ENCODE measurements around the gene GDPD3. TPM values are rescaled to one million over a fixed set of nuclear protein-coding genes. Genes with fewer than 3 reads are reported as not detected.

GDPD3 gene
- total and polyA plus RNA-seq, 2 of the 13 experiments (the other 11 are each of a cell fraction or from before 2014, with no cell fraction given): 18.7 to 20.6 TPM

DNA sequence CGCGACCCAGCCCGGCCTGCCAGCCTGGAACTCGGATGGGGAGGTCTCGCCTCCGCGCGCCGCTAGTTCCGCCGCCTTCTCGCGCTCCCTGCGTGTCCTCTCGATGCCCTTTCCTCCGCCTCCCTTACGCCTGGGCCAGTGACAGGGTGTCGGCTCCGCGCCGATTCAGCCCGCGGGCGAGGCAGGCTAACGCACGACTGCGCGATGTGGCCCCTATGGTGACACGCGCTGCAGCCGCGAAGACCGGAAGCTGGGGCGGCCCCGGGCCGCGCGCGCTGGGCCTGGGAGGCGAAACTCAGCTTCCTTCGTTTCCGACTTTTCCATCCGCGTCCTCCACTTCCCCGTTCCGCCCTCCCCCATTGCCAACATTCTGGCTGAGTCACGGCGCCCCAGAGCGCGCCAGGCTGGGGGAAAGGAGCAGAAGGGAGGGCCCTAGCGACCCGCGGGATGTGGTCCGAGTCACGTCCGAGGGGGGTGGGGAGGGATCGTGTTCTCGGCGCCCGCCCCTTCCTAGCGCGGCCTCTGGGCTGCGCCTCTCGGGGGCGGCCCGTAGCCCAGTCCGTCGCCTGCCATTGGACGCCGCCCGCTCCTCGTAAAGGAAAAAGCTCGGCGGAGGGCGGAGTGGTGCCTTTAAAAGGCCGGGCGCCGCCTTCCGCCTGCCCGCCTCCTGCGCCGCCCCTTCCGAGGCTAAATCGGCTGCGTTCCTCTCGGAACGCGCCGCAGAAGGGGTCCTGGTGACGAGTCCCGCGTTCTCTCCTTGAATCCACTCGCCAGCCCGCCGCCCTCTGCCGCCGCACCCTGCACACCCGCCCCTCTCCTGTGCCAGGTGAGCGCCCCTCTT, 48.0 kb downstream of the GDPD3 start, which contains the start of gene ALDOA (continued):
- TF ChIP-seq TAF15 (IDR thresholded peaks at IDR 0.05; ENCODE audit: low read depth, low read length, poor library complexity, severe bottlenecking): no peak
- peak; percentile 54; the same call in 1 of the 2 replicates for TF ChIP-seq ATAD3A (CRISPR knock-in tag; IDR thresholded peaks at IDR 0.05)
- no peak for TF ChIP-seq ZNF841 (CRISPR knock-in tag; IDR thresholded peaks at IDR 0.05; ENCODE audit: borderline replicate concordance)
- TF ChIP-seq KDM6A (CRISPR knock-in tag; IDR thresholded peaks at IDR 0.05; ENCODE audit: low read depth): peak; percentile 84
- no peak for TF ChIP-seq ZNF207 (IDR thresholded peaks at IDR 0.05; ENCODE audit: borderline replicate concordance)
- TF ChIP-seq, protein P1, sequence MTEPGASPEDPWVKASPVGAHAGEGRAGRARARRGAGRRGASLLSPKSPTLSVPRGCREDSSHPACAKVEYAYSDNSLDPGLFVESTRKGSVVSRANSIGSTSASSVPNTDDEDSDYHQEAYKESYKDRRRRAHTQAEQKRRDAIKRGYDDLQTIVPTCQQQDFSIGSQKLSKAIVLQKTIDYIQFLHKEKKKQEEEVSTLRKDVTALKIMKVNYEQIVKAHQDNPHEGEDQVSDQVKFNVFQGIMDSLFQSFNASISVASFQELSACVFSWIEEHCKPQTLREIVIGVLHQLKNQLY (CRISPR knock-in tag; IDR thresholded peaks at IDR 0.05): peak; percentile 58
- no peak for TF ChIP-seq PCBP1 (IDR thresholded peaks at IDR 0.05; ENCODE audit: borderline replicate concordance, low read depth, low read length)
- TF ChIP-seq ESRRA (CRISPR knock-in tag; IDR thresholded peaks at IDR 0.05; ENCODE audit: low read depth): peak; percentile 91
- peak; percentile 60; the same call in 1 of the 2 replicates for TF ChIP-seq RFXAP (CRISPR knock-in tag; IDR thresholded peaks at IDR 0.05; ENCODE audit: borderline replicate concordance)
- TF ChIP-seq, protein P2, sequence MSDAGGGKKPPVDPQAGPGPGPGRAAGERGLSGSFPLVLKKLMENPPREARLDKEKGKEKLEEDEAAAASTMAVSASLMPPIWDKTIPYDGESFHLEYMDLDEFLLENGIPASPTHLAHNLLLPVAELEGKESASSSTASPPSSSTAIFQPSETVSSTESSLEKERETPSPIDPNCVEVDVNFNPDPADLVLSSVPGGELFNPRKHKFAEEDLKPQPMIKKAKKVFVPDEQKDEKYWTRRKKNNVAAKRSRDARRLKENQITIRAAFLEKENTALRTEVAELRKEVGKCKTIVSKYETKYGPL (CRISPR knock-in tag; IDR thresholded peaks at IDR 0.05): 0 out of 2 replicates have a peak, but pooled peaks have one; percentile 8
- TF ChIP-seq ZNF260 (CRISPR knock-in tag; IDR thresholded peaks at IDR 0.05; ENCODE audit: borderline replicate concordance, low read depth): no peak
- TF ChIP-seq, protein P3, sequence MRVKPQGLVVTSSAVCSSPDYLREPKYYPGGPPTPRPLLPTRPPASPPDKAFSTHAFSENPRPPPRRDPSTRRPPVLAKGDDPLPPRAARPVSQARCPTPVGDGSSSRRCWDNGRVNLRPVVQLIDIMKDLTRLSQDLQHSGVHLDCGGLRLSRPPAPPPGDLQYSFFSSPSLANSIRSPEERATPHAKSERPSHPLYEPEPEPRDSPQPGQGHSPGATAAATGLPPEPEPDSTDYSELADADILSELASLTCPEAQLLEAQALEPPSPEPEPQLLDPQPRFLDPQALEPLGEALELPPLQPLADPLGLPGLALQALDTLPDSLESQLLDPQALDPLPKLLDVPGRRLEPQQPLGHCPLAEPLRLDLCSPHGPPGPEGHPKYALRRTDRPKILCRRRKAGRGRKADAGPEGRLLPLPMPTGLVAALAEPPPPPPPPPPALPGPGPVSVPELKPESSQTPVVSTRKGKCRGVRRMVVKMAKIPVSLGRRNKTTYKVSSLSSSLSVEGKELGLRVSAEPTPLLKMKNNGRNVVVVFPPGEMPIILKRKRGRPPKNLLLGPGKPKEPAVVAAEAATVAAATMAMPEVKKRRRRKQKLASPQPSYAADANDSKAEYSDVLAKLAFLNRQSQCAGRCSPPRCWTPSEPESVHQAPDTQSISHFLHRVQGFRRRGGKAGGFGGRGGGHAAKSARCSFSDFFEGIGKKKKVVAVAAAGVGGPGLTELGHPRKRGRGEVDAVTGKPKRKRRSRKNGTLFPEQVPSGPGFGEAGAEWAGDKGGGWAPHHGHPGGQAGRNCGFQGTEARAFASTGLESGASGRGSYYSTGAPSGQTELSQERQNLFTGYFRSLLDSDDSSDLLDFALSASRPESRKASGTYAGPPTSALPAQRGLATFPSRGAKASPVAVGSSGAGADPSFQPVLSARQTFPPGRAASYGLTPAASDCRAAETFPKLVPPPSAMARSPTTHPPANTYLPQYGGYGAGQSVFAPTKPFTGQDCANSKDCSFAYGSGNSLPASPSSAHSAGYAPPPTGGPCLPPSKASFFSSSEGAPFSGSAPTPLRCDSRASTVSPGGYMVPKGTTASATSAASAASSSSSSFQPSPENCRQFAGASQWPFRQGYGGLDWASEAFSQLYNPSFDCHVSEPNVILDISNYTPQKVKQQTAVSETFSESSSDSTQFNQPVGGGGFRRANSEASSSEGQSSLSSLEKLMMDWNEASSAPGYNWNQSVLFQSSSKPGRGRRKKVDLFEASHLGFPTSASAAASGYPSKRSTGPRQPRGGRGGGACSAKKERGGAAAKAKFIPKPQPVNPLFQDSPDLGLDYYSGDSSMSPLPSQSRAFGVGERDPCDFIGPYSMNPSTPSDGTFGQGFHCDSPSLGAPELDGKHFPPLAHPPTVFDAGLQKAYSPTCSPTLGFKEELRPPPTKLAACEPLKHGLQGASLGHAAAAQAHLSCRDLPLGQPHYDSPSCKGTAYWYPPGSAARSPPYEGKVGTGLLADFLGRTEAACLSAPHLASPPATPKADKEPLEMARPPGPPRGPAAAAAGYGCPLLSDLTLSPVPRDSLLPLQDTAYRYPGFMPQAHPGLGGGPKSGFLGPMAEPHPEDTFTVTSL (CRISPR knock-in tag; IDR thresholded peaks at IDR 0.05; ENCODE audit: borderline replicate concordance): peak; percentile 58
- TF ChIP-seq MTF1 (CRISPR knock-in tag; IDR thresholded peaks at IDR 0.05): peak; percentile 85
- 0 out of 2 replicates have a peak, but pooled peaks have one; percentile 36 for TF ChIP-seq ISX (CRISPR knock-in tag; conservative IDR thresholded peaks at IDR 0.05)
- no peak; the same call in 1 of the 2 replicates for TF ChIP-seq ZNF598 (CRISPR knock-in tag; IDR thresholded peaks at IDR 0.05; ENCODE audit: borderline replicate concordance)
- TF ChIP-seq MED13 (CRISPR knock-in tag; IDR thresholded peaks at IDR 0.05): no peak; the same call in 1 of the 2 replicates
- TF ChIP-seq AHR (CRISPR knock-in tag; IDR thresholded peaks at IDR 0.05): peak; percentile 98; the same call in 1 of the 2 replicates
- TF ChIP-seq NCOA2 (CRISPR knock-in tag; IDR thresholded peaks at IDR 0.05): peak; percentile 64; the same call in 1 of the 2 replicates
- peak; percentile 86; the same call in 1 of the 2 replicates for TF ChIP-seq ZZZ3 (CRISPR knock-in tag; IDR thresholded peaks at IDR 0.05; ENCODE audit: borderline replicate concordance)
- peak; percentile 75 for TF ChIP-seq ZFP36L2 (CRISPR knock-in tag; IDR thresholded peaks at IDR 0.05)
- peak; percentile 89 for TF ChIP-seq ZSCAN30 (CRISPR knock-in tag; IDR thresholded peaks at IDR 0.05)
- TF ChIP-seq MTA1 (CRISPR knock-in tag; IDR thresholded peaks at IDR 0.05; ENCODE audit: borderline replicate concordance): peak; percentile 67; the same call in 1 of the 2 replicates

All from HepG2 (cell line).